CD4-positive, alpha-beta T cell treated with Interleukin-6 at 100 ng/mL for 8 hours (primary cell): Measurements from ENCODE around the gene DPH2.

Experiments
- DNase-seq: peaks from one replicate; pipeline ENCODE4 v3.0.0-alpha.2; 2020; ENCODE audit warnings: mixed read lengths, low spot score

DPH2 gene

DNA sequence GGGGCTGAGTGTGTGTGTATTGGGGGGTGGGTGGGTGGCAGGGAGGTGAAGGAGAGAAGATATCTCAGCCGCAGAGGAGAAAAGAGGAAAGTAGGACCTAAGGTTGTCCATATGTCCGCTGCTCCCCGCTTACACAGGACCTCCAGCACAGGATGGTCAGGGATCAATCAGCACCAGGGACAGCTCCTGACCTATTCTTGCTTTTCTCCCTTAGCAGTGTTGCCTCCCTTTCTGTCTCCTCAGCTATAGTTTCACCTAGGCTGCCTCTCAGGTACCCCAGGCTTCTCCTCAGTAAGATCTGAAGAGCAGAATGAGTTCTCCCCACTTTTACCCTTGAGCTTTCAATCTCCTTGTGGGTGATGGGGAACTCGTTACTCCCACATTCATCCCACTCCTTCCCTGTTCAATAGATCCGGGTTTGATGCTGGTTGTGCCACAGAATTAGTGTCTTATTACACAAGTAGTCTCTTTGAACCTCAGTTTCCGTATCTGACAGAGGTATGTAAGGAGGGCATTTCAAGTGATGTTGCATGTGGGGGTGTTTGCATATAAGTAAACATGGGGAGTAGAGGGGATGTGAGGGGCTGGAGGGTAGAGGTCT lies 1.4 kb upstream of the DPH2 start:
- no peak for DNase-seq

DNA sequence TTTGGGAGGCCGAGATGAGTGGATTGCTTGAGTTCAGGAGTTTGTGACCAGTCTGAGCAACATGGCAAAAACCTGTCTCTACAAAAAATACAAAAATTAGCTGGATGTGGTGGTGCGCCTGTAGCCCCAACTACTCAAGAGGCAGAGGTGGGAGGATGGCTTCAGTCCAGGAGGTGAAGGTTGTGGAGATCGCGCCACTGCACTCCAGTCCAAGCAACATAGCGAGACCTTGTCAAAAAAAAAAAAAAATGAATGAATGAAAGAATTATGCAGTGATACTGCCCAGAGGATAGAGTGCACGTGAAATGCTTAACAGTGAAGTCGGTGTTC lies 429 bp upstream of the DPH2 start:
- DNase-seq, result no peak

GRCh38 chr1:43970502-43970901 lies 692 bp downstream of the DPH2 start:
- no peak for DNase-seq

- DNase-seq, result no peak
These were observed 1.1 kb downstream of the DPH2 start for GRCh38 chr1:43970911-43971310.

DNA sequence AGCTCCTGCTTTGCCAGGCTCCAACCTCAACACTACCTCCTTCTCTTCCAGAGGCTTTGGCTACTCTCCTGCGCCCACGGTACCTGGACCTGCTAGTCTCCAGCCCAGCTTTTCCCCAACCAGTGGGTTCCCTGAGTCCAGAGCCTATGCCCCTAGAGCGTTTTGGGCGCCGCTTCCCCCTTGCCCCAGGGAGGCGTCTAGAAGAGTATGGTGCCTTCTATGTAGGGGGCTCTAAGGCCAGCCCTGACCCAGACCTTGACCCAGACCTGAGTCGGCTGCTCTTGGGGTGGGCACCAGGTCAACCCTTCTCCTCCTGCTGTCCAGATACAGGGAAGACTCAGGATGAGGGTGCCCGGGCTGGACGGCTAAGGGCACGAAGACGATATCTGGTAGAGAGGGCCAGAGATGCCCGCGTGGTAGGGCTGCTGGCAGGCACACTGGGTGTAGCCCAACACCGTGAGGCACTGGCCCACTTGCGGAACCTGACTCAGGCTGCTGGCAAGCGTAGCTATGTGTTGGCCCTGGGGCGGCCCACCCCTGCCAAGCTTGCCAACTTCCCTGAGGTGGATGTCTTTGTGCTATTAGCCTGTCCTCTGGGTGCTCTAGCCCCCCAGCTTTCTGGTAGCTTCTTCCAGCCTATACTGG lies 1.6 kb downstream of the DPH2 start:
- no peak for DNase-seq

DNA sequence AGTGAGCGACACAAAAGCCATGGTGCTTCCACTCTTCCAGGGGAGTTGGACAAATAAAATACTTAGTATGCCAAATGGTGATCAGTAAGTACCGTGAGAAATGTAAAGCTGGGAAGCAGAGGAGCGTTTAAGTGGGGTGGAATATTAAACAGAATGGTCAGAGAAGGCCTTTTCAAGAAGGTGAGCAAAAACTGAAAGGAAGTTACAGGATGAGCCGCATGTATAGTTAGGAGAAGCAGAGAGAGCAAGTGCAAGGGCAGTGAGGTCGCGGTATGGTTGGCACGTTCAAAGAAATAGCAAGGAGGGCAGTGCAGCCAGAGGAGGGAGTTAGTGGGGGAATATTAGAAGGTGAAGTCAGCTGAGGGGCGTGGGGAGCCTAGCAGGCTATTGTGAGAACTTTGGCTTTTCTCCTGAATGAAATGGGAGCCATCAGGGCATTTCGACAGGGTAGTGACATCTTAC lies 4.2 kb downstream of the DPH2 start:
- no peak for DNase-seq

DNA sequence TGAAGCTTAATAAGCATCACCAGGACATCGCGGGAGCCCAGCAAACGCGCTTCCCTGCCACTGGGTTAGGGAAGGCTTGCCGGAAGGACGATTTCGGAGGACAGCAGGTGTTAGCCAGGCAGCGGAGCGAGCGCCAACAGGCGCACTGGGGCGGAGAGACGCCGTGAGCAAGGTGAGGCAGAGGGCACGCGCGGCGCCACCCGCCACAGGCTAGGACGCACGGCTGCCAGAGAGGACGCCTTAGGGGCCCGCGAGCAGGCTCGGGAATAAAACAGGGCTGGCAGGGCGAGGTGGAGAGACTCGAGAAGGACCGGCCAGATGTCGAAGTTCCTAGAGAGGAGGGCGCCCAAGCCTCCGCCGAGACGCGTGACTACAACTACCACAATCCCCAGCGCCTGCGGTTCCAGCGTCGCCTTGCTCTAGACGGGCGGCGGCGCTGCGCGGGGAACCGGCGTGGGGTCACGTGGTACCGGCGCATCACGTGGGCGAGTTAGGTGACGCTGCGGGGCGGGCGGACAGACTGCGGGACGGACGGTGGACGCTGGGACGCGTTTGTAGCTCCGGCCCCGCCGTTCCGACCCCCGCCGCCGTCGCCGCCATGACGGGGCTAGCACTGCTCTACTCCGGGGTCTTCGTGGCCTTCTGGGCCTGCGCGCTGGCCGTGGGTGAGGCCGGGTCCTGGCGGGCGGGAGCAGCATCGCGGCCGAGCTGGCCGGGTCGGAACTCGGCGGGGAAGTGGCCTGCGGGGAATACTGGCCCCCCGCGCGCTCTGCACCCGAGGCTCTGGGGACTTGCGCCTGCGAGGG lies 4.8 kb downstream of the DPH2 start, which contains the start of gene ATP6V0B:
Gene ATP6V0B (plus strand): TSS at position 518 of the 806 bp plus-strand sequence. CDS start 81 bp downstream, at position 599.
- peak; percentile 90 for DNase-seq

- peak; percentile 44 for DNase-seq
These were observed 5.6 kb downstream of the DPH2 start for GRCh38 chr1:43975249-43975961.

DNA sequence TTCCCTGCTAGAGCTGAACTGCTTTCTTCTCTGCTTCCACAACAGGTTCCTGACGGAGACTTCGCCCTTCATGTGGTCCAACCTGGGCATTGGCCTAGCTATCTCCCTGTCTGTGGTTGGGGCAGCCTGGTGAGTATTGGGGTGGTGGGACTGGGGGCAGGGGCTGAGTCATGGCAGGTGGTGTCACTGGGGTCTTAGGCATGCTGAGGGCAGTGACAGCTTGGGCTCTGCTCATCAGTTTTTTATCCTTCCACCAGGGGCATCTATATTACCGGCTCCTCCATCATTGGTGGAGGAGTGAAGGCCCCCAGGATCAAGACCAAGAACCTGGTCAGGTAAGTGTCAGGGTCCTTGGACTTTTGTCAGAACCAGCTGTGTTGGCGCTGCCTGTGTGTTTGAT lies 6.2 kb downstream of the DPH2 start:
- no peak for DNase-seq

GRCh38 chr1:43976890-43977289 lies 7.1 kb downstream of the DPH2 start:
- DNase-seq, result no peak

GRCh38 chr1:43977376-43978263 lies 7.8 kb downstream of the DPH2 start:
- no peak for DNase-seq

- DNase-seq, result no peak
These were observed 8.4 kb downstream of the DPH2 start for GRCh38 chr1:43978264-43978550.

DNA sequence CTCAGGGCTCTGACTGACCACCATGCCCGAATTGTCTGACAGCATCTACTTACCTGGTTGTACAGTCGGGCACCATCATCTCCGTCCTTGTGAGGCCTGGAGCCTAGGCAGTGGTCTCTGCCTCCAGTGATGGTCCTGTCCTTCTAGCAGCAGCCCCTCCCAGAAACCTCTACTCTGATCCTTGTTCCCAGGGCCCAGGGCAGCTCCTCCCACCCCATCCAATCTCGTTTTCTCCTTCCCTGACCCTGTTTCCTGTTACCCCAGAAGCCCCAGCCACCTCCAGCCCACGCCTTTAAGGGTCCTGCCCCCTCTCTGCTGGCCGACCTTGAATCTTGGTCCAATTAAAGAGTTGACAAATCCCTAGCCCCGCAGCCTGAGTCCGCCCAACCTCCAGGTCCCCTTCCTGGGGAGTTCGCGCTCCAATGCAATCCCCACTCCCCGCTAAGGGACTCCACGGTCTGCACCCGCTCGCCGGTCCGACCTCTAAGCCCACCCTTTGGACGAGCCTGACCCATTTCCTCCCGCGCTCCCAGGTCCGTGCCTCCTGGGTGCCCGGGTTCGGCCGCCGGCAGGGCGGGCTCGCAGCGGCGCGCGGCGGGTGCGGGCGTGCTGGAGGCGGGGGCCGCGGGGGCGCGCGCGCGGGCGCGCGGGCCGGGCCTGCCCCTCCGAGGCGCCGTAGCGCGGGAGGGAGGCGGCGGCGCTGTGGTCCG lies 8.9 kb downstream of the DPH2 start, which contains the start of gene B4GALT2:
Gene B4GALT2 (plus strand): TSS at position 660 of the 710 bp plus-strand sequence. CDS start 1,951 bp downstream, outside the sequence.
- no peak for DNase-seq

DNA sequence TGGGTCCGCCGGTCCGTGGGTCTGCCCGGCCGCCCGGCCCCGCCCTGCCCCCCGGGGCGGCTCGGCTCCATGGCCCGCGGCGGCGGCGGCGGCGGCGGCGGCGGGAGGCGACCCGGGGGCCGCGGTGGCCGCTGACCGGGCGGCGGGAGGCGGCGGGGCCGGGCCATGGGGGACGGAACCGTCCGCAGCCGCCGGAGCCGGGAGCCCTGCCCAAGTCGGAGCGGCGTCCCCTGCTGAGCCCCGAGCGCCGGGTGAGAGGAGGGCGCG lies 9.4 kb downstream of the DPH2 start:
- DNase-seq, result no peak

- no peak for DNase-seq
These were observed 9.9 kb downstream of the DPH2 start for GRCh38 chr1:43979528-43980254.

GRCh38 chr1:43980255-43981134 lies 10.7 kb downstream of the DPH2 start:
- DNase-seq, result no peak

- DNase-seq, result no peak
These were observed 11.3 kb downstream of the DPH2 start for GRCh38 chr1:43981135-43981491.

- DNase-seq, result no peak
These were observed 11.8 kb downstream of the DPH2 start for GRCh38 chr1:43981636-43982035.

DNA sequence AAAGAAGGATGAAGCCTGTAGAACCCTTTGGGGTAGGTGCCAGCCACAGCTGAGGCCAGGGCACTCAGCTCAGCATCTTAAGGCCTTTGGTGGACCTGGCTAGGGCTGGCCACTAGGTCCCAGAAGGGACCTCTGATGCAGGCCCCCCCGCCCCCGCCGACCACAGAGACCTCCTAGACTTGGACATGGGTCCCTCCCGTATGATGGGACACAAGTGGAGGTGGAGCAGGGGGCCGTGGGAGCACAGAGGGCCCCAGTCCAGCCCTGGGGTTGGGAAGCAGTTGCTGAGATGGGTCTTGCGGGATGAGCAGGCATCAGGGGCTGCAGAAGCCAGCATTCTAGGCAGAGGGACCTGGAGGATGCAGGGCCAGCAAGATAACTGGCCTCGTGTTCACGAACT lies 12.4 kb downstream of the DPH2 start:
- no peak for DNase-seq

DNA sequence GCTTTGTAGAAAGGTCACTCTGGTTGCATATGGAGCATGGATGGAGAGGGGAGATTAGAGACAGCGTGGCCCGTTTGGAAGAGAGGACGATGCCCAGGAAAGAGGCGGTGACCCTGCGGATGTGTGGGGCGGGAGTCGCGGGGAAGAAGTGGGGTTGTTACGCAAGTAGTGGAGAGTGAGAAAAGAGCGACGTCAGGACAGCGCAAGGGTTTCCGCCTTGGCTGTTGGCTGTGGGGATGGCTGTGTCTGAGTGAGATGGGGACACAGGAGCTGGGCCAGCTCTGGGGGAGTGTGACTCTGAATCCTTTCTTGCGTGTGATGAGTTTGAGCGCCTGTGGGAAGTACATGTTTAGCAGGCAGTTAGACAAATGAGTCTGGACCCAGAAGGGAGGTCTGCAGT lies 13.0 kb downstream of the DPH2 start:
- no peak for DNase-seq
